Measurements from ENCODE around the gene CHMP5. TPM values are rescaled to one million over a fixed set of nuclear protein-coding genes. Genes with fewer than 3 reads are reported as not detected.

The CHMP5 gene
- total RNA-seq, 1 donor from 2014 or later, result 56.9 TPM

DNA sequence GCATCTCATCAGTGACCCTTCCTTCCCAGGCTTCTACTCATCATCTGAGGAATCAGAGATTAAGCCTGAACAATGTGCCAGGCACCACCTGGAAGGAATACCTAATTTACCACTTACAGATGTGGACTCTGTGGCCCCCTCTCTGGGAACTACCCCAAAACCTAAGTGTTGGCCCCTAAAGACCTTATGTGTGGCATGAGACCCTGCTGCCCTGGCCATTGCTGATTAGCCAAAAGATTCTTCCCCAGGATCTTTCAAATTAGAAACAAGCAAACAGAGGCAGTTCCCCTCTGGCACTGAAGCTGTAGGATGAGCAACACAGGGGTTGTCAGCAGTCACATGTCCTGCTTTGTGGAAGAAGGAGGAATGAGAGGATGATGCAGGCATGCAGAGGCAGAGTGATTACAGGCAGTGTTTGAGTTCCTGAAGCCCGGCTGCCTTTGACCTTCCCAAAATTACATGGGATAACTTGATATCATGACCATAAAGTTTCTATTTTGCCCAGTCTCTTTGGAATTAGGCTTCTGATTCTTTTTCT lies 14.3 kb upstream of the CHMP5 start:
- intact Hi-C loops (cut with micrococcal nuclease), result no loop called here
- no peaks in the 10 kb centered on the region for H3K4me1 ChIP-seq
- TF ChIP-seq CTCF (IDR thresholded peaks at IDR 0.05; ENCODE audit: borderline replicate concordance), result no peak
- DNase-seq, result no peak
- H3K27me3 ChIP-seq (ENCODE audit: low read depth), result no peaks in the 10 kb centered on the region
- no peak overlapping the region for H3K27ac ChIP-seq (replicated peaks)
- peaks cover 64% of the 10 kb centered on the region for H3K36me3 ChIP-seq
- no peak overlapping the region for H3K4me3 ChIP-seq
- H3K9me3 ChIP-seq (replicated peaks), result no peaks in the 10 kb centered on the region

DNA sequence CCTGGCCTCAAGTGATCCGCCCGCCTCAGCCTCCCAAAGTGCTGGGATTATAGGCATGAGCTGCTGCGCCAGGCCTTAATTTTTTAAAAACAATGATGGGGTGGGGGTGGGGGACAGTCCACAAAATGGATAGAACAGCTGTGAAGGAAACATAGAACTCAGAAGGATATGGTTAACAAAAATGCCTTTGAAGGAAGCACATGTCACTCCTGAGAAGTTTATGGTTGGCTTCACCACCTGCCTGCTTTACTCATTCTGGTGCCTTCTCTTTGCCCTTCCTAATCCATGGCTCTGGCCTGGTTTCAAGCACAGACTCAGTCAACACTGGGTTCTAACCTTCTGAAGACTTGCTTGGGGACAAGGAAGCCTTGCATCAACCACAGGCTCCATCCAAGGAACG lies 10.6 kb upstream of the CHMP5 start:
- H3K4me3 ChIP-seq, result no peak overlapping the region
- peaks cover 19% of the 10 kb centered on the region for H3K4me1 ChIP-seq
- DNase-seq, result no peak
- H3K36me3 ChIP-seq, result peaks cover 91% of the 10 kb centered on the region
- no peak for TF ChIP-seq CTCF (IDR thresholded peaks at IDR 0.05; ENCODE audit: borderline replicate concordance)
- no peaks in the 10 kb centered on the region for H3K27me3 ChIP-seq (ENCODE audit: low read depth)
- intact Hi-C loops (cut with micrococcal nuclease), result no loop called here
- no peak overlapping the region for H3K27ac ChIP-seq (replicated peaks)
- no peaks in the 10 kb centered on the region for H3K9me3 ChIP-seq (replicated peaks)

- intact Hi-C loops (cut with micrococcal nuclease), result no loop called here
- H3K4me3 ChIP-seq, result no peak overlapping the region
- no peaks in the 10 kb centered on the region for H3K9me3 ChIP-seq (replicated peaks)
- peaks cover 92% of the 10 kb centered on the region for H3K36me3 ChIP-seq
- DNase-seq, result no peak
- H3K4me1 ChIP-seq, result peaks cover 19% of the 10 kb centered on the region
- H3K27ac ChIP-seq (replicated peaks), result no peak overlapping the region
- H3K27me3 ChIP-seq (ENCODE audit: low read depth), result no peaks in the 10 kb centered on the region
- TF ChIP-seq CTCF (IDR thresholded peaks at IDR 0.05; ENCODE audit: borderline replicate concordance), result no peak
Measured at GRCh38 chr9:33255014-33255413, 9.8 kb upstream of the CHMP5 start.

DNA sequence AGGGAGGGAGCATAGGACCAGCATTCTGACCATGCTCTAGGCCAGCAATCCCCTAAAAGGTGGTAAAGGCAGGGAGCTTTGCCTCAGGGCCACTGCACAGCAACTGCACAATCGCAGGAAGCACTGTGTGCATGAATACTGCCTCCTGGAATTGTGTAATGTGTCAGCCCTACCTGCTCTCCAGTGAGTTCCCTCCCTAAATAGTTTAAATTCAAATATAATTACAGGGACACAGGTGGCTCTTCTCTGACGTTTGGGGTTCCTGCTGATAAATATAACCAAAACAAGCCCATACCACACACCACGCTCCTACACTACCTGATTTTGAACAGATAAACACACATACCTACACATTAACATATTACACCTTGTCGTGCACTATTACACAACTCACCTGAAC lies 9.4 kb upstream of the CHMP5 start:
- Histone ChIP-seq H3K4me3 (no peak overlapping the region), H3K27ac (replicated peaks) (no peak overlapping the region), H3K9me3 (replicated peaks) (no peaks in the 10 kb centered on the region), H3K27me3 (ENCODE audit: low read depth) (no peaks in the 10 kb centered on the region), H3K4me1 (peaks cover 23% of the 10 kb centered on the region), H3K36me3 (peaks cover 96% of the 10 kb centered on the region)
- intact Hi-C loops (cut with micrococcal nuclease), result no loop called here
- TF ChIP-seq CTCF (IDR thresholded peaks at IDR 0.05; ENCODE audit: borderline replicate concordance), result no peak
- DNase-seq, result no peak

GRCh38 chr9:33256236-33256635 lies 8.6 kb upstream of the CHMP5 start:
- Histone ChIP-seq H3K4me3 (no peak overlapping the region), H3K27me3 (ENCODE audit: low read depth) (no peaks in the 10 kb centered on the region), H3K27ac (replicated peaks) (no peak overlapping the region), H3K36me3 (peaks cover 96% of the 10 kb centered on the region), H3K9me3 (replicated peaks) (no peaks in the 10 kb centered on the region), H3K4me1 (peaks cover 23% of the 10 kb centered on the region)
- no peak for DNase-seq
- no peak for TF ChIP-seq CTCF (IDR thresholded peaks at IDR 0.05; ENCODE audit: borderline replicate concordance)
- intact Hi-C loops (cut with micrococcal nuclease), result no loop called here
